AG10803 (cell line): Measurements from ENCODE around the gene PAOX.
"Not testable (repeated sequence)": the region's sequence is repeated elsewhere in the genome, so short reads cannot be mapped to it uniquely, and the experiment has no call there.

Experiments
- DNase-seq: peaks from one replicate; pipeline ENCODE4 v3.0.0; 2010; ENCODE audit warnings: low read depth
- H3K4me3 ChIP-seq: 2 replicates; pipeline ENCODE4 v1.5.1; 2011; ENCODE audit warnings: mild to moderate bottlenecking, low read length, control low read depth
- TF ChIP-seq, protein P1 (sequence below): conservative IDR thresholded peaks from 2 replicates; pipeline ENCODE4 v1.5.1; 2011; ENCODE audit warnings: mild to moderate bottlenecking, low read length, control low read depth, inconsistent platforms

Gene PAOX

DNA sequence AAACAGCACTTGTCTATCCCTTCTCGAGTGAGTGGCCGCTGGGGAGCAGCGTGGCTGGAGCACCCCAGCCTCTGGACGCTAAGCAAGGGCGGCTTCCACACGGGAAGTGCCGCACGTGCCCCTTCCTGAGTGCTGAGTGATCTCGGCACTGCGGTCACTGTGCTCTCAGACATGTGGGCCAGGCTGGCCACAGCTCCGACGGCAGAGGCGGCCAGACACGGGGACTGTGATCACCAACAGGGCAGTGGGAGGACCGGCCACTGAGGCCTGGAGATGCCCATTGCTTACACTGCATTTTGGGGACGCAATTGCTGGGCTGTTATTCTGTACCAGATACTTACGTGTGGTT is 13.0 kb upstream of the PAOX start:
- TF ChIP-seq, protein P1, sequence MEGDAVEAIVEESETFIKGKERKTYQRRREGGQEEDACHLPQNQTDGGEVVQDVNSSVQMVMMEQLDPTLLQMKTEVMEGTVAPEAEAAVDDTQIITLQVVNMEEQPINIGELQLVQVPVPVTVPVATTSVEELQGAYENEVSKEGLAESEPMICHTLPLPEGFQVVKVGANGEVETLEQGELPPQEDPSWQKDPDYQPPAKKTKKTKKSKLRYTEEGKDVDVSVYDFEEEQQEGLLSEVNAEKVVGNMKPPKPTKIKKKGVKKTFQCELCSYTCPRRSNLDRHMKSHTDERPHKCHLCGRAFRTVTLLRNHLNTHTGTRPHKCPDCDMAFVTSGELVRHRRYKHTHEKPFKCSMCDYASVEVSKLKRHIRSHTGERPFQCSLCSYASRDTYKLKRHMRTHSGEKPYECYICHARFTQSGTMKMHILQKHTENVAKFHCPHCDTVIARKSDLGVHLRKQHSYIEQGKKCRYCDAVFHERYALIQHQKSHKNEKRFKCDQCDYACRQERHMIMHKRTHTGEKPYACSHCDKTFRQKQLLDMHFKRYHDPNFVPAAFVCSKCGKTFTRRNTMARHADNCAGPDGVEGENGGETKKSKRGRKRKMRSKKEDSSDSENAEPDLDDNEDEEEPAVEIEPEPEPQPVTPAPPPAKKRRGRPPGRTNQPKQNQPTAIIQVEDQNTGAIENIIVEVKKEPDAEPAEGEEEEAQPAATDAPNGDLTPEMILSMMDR: no peak
- DNase-seq: no peak
- H3K4me3 ChIP-seq: no peak overlapping the region

DNA sequence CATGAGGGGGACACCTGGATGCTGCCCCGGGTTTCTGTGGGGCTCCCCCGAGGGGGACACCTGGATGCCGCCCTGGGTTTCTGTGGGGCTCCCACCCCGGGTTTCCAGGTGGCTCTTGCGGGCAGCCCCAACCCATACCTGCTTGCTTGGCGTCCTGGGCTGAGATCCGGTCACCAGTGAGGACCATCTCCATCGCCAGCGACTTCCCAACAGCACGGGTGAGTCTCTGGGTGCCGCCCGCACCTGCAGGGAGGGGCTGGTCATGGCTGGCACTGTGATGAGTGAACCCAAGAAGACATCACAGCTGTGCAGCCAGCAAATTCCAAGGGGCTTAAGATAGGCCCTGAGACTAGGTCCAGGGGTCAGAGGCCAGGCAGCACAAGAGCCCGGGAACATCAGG is 12.3 kb upstream of the PAOX start:
- TF ChIP-seq, protein P1: no peak
- no peak overlapping the region for H3K4me3 ChIP-seq
- DNase-seq: no peak

DNA sequence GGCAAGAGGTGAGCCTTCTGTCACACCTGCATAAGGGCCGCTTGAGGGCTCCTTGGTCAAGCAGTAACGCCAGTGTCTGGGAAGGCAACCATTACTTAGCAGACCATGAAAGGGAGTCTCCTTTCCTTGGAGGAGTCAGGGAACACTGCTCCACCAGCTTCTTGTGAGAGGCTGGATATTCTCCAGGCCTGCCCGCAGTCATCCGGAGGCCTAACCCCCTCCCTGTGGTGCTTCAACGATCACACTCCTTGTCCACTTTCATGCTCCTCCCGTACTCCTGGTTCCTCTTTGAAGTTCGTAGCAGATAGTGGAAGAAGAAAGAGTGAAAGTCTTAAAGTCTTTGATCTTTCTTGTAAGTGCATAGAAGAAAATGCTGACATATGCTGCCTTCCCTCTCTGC is 11.6 kb upstream of the PAOX start:
- not testable (repeated sequence) for H3K4me3 ChIP-seq

DNA sequence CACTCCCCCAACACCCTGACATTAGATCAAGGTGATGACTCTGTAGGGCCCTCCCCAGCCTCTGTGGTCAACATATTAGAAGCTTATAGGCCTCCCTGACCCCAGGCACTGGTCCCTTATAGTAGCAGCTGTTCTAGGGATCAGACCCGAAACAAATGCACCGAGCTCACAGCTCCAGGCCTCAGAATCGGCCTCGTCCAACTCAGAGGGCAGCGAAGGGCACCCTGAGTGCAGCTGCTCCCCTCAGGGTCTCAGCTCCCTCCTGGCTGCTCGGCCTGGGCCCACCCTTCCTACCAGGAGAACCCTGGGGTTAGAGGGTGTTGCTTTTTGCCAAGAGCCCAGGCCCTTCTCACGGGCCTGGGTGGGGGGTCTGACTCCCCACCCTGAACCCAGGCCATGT is 10.9 kb upstream of the PAOX start:
- TF ChIP-seq, protein P1: no peak
- no peak for DNase-seq
- H3K4me3 ChIP-seq: no peak overlapping the region

More for the DNA sequence above, 11.6 kb upstream of the PAOX start:
- DNase-seq: not testable (repeated sequence)

DNA sequence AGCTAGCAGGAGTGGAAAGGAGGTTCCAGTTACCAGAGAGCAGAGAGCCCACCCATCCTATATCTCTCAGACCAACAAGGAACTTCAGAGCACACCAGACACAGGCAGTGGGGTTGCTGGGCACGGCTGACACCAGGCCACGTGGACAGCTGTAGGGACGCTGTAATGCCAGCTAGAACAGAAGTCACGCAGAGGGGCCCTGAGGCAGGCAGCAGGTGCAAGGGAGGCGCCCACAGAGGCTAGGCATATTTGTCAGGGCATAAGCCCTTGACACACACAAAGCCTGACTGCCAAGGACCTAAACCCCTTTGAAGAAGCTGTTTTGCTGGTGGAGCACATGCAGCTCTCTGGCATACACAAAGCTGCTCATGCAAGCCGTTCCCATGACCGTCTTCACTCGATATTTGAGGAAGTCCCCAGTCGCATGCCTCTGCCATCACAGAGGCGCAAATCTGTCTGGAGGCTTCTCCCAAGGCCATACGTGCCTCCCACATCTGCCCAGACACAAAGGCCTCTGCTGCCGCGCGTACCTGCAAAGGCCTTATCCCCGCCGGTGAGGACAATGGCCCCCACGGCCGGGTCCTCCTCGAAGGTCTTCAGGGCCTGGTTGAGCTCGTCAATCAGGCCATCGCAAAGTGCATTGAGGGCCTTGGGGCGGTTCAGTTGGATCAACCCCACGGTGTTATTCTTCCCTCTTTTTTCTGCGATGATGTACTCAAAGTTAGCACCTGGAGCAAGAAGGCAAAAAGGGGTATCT is 8.9 kb upstream of the PAOX start:
- TF ChIP-seq, protein P1: no peak
- no peak overlapping the region for H3K4me3 ChIP-seq
- DNase-seq: no peak

DNA sequence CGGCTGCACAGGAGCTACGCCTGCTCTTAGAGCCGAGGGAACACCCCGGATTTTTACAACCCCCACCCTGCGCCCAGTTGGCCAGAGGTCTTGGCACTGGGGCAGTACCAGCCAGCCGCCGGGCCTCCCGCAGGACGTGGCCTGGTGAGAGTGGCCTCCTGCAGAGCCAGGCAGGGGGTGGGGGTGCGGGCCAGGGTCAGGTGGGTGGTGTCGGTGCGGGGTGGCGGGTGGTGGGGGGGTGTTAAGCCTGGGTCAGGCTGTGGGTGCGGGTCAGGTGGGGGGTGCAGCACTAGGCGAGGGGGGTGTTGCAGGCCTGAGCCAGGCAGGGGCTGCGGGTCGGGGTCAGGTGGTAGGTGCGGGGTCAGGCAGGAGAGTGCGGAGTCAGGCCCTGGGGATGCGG is 6.6 kb upstream of the PAOX start:
- TF ChIP-seq, protein P1: no peak
- peak overlapping the region; percentile 78 for H3K4me3 ChIP-seq
- DNase-seq: no peak

DNA sequence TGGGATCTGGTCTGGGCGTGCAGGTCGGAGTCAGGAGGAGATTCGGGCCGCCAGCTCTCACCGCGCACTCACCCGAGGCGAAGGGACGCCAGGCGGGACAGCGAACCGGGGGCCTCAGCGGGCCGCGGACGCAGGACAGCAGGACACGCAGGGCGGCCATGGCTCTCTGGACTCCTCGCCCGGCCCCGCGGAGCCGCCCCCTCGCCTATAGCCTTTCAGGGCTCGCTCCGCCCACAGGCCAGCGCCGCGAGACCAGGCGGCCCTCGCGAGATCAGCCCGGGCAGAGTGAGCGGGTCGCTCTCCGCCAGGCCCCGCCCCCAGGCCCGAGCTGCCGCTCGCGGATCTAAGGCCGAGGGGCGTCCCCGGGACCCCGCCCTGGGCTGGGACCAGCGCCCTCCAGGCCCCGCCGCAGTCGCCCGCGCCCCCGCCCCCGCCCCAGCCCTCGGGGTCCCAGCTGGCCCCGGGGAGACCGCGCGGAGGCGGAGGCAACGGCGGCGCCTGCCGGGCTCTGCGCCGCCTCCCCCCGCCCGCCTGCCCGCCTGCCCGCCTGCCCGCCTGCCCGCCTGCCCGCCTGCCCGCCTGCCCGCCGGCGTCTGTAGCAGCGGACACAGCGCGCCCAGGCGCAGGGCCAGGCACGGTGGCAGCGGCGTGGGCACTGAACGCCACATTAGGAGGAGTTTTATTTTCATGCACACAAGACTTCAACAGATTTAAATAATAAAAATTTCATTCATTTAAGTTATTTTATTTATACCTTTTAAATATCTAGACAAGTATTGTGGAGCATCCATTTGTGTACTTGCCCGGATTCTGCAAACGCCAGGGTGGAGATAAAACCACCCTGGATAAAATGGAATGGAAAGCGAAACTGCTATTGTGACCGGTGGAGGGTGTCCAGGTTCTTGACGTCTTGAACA is 5.6 kb upstream of the PAOX start, which contains the start of gene ECHS1:
Gene ECHS1, minus strand, starts transcription at position 181 of the 917 bp plus-strand sequence. Its CDS starts 21 bp downstream, at position 160.
- peak within 1 kb of the TSS; percentile 78 for H3K4me3 ChIP-seq
- TF ChIP-seq, protein P1: no peak
- DNase-seq: peak; percentile 85
